HFFc6 (cell line): ENCODE results near the gene PHF14. TPM values are rescaled to one million over a fixed set of nuclear protein-coding genes. Genes with fewer than 3 reads are reported as not detected.

ENCODE experiments used
- DNase-seq: peaks from one replicate; pipeline ENCODE4 v3.0.0-alpha.2; 2018
- H3K27ac Mint-ChIP-seq: 2 replicates; pipeline ENCODE4 v1.8.0; 2020; ENCODE audit warnings: mild to moderate bottlenecking, mixed read lengths
- H3K27me3 Mint-ChIP-seq: 2 replicates; pipeline ENCODE4 v1.8.0; 2021; ENCODE audit warnings: mild to moderate bottlenecking, moderate library complexity, mixed read lengths; ENCODE audit not compliant: insufficient read depth
- H3K36me3 Mint-ChIP-seq: 2 replicates; pipeline ENCODE4 v1.8.0; 2021; ENCODE audit warnings: low read depth, mixed read lengths
- H3K4me1 Mint-ChIP-seq: 2 replicates; pipeline ENCODE4 v1.8.0; 2020; ENCODE audit warnings: low read depth, mixed read lengths
- H3K4me3 Mint-ChIP-seq: 2 replicates; pipeline ENCODE4 v1.8.0; 2020; ENCODE audit warnings: mild to moderate bottlenecking, moderate library complexity, mixed read lengths
- H3K9me3 Mint-ChIP-seq: 2 replicates; pipeline ENCODE4 v1.8.0; 2020; ENCODE audit warnings: mild to moderate bottlenecking, mixed read lengths
- total RNA-seq, 6 experiments: library from RNA; stranded (reverse); fragmentation: NEBNext Ultra II Directional; extraction: Animal tissue kit (Norgen Biotek cat#: 25700); gene quantifications; 2 replicates in 1 of 6; 3 replicates in 5 of 6; pipeline ENCODE4 v1.2.3, GENCODE V29; 2021
- TF ChIP-seq, protein P1 (sequence below): fragments of 200-600 bp; sonication (generic); IDR thresholded peaks from 2 replicates; pipeline ENCODE4 v1.5.0; 2021; ENCODE audit warnings: antibody characterized with exemption, mild to moderate bottlenecking

PHF14 gene
- total RNA-seq, 6 experiments from 2014 or later, result 11.4 to 15.8 (median 13.3) TPM

DNA sequence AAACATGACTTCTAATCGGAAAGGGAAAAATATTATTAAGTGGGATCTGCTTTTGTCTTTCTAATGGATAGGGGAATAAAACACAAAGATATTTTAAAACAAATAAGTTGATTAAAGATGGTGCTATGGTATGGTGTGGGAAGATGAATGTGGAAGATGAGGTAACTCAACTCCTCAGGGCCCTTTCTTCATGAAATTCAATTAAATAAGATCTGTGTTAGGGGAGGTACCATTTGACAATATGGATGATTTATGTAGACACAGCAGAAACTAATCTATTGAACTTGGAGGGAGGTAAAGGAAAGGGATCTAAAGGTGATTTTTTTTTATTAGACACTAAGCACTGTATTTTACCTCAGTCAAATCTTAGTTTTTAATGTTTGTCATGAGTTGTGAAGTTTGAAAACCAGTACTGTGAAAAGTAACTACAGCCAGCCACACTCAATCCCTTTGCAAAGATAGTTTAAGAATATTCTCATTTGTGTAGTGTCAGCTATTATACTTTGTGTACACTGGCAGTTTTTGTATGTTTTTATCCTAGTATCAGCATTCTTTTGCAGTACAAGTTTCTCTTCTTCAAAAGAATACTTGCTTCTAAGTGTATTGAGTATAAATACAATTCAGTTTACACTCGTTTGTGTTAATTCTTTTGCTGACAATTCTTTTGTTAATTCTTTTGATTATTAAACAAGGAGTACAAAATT, 151.3 kb downstream of the PHF14 start:
- no peaks in the 10 kb centered on the region for H3K9me3 Mint-ChIP-seq
- peaks cover 7% of the 10 kb centered on the region; the same call in 1 of the 2 replicates for H3K36me3 Mint-ChIP-seq
- no peaks in the 10 kb centered on the region for H3K27me3 Mint-ChIP-seq
- DNase-seq, result no peak
- H3K4me1 Mint-ChIP-seq, result peaks cover 32% of the 10 kb centered on the region
- TF ChIP-seq, protein P1, sequence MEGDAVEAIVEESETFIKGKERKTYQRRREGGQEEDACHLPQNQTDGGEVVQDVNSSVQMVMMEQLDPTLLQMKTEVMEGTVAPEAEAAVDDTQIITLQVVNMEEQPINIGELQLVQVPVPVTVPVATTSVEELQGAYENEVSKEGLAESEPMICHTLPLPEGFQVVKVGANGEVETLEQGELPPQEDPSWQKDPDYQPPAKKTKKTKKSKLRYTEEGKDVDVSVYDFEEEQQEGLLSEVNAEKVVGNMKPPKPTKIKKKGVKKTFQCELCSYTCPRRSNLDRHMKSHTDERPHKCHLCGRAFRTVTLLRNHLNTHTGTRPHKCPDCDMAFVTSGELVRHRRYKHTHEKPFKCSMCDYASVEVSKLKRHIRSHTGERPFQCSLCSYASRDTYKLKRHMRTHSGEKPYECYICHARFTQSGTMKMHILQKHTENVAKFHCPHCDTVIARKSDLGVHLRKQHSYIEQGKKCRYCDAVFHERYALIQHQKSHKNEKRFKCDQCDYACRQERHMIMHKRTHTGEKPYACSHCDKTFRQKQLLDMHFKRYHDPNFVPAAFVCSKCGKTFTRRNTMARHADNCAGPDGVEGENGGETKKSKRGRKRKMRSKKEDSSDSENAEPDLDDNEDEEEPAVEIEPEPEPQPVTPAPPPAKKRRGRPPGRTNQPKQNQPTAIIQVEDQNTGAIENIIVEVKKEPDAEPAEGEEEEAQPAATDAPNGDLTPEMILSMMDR, result no peak
- H3K4me3 Mint-ChIP-seq, result no peak overlapping the region
- no peak overlapping the region for H3K27ac Mint-ChIP-seq

DNA sequence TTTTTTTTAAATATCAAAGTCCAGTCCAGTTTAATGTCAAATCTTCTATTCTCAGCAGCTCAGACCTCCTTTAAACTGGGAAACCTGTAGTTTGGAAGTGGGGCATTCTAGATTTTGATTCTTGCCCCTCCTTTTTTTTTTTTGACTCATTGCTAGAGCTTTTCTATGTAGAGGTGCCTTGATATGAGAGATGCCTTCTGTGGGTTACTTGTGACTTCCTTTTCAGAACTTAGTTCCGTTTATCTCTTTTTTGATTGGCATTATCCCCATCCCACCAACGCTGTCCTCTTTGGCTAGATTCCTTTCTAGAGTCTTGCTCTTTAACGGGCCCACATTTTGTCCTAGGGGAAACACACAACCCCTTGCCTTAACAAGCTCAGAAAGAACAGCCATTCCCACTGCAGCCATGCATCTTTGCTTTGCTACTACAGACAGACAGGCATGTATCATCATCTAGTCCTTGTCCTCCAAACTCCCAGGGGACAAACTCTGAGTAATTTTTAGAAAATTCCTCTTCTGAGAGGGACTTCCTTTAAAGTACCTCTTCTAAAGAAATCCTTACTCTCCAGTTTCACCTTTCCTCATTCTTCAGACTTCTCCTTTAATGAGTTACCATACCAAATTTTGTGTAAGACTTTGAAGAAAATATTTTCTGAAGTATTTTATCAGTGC, 153.6 kb downstream of the PHF14 start:
- Mint-ChIP-seq H3K4me3 (no peak overlapping the region), H3K9me3 (no peaks in the 10 kb centered on the region), H3K27ac (no peak overlapping the region), H3K4me1 (peaks cover 37% of the 10 kb centered on the region), H3K27me3 (no peaks in the 10 kb centered on the region), H3K36me3 (peaks cover 5% of the 10 kb centered on the region)
- DNase-seq, result no peak
- TF ChIP-seq, protein P1, result no peak

DNA sequence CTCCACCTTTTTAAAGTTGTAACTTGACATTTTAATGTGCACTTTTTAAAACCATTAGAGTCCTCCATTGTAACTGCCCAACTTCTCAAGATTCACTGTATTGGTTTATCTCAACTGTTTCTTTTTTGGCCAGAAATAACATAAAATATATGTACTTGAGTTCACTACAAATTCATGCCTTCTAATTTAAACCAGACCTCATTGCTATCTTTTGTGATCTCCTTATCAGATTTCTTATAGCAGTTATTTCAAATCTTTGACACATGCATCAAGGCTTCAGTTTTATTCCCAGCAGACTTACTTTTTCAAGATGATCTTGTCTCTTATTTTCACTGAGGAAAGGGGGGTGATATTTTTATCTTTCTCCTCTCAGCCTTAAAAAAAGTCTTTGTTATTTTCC, 154.3 kb downstream of the PHF14 start:
- DNase-seq, result no peak
- Mint-ChIP-seq H3K9me3 (no peaks in the 10 kb centered on the region), H3K27me3 (no peaks in the 10 kb centered on the region), H3K27ac (no peak overlapping the region), H3K4me3 (no peak overlapping the region), H3K36me3 (peaks cover 6% of the 10 kb centered on the region), H3K4me1 (peaks cover 37% of the 10 kb centered on the region)
- TF ChIP-seq, protein P1, result no peak

DNA sequence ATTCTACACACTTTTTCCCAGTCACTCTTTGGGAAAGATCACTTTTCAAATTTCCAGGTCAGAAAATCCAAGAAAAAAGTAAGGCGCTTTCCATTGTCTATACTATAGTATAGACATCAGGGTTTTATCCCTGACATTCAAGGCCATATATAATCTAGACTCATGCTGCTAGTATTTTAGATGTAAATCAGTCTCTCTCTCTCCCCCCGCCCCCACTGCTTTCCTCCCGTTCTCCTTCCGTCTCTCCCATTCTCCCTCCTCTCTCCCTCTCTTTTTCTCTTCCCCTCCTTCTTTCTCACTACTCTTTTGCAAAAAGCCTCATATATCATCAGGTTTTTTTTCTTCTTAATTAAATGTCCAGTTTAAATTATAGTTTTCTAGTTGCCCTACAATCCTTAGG, 154.8 kb downstream of the PHF14 start:
- H3K9me3 Mint-ChIP-seq, result no peaks in the 10 kb centered on the region
- no peaks in the 10 kb centered on the region for H3K27me3 Mint-ChIP-seq
- TF ChIP-seq, protein P1, result no peak
- H3K4me3 Mint-ChIP-seq, result no peak overlapping the region
- no peak for DNase-seq
- no peak overlapping the region for H3K27ac Mint-ChIP-seq
- H3K36me3 Mint-ChIP-seq, result peaks cover 6% of the 10 kb centered on the region
- H3K4me1 Mint-ChIP-seq, result peaks cover 37% of the 10 kb centered on the region

DNA sequence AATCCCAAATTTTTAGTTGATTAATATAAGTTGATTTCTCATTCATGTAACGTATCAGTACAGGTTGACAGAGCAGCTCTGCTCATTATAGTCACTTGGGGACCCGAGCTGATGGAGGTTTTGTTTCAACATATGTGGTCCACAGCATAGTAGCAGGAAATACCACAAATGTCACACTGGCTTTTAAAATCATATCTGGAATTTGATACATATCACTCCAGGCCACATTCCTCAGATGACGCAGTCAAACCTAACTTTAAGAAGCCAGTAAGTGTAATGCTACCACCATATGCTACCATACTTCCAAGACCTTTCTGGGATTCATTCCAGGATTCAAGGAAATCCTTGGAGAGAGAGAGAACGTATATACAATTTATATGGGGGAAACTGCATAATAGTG, 156.3 kb downstream of the PHF14 start:
- peak; percentile 59 for DNase-seq
- H3K4me3 Mint-ChIP-seq, result no peak overlapping the region
- H3K27me3 Mint-ChIP-seq, result no peaks in the 10 kb centered on the region
- no peaks in the 10 kb centered on the region for H3K9me3 Mint-ChIP-seq
- TF ChIP-seq, protein P1, result no peak
- no peak overlapping the region for H3K27ac Mint-ChIP-seq
- peaks cover 6% of the 10 kb centered on the region for H3K36me3 Mint-ChIP-seq
- H3K4me1 Mint-ChIP-seq, result peaks cover 37% of the 10 kb centered on the region
